Measurements from ENCODE around the gene IRF7.

IRF7 gene

DNA sequence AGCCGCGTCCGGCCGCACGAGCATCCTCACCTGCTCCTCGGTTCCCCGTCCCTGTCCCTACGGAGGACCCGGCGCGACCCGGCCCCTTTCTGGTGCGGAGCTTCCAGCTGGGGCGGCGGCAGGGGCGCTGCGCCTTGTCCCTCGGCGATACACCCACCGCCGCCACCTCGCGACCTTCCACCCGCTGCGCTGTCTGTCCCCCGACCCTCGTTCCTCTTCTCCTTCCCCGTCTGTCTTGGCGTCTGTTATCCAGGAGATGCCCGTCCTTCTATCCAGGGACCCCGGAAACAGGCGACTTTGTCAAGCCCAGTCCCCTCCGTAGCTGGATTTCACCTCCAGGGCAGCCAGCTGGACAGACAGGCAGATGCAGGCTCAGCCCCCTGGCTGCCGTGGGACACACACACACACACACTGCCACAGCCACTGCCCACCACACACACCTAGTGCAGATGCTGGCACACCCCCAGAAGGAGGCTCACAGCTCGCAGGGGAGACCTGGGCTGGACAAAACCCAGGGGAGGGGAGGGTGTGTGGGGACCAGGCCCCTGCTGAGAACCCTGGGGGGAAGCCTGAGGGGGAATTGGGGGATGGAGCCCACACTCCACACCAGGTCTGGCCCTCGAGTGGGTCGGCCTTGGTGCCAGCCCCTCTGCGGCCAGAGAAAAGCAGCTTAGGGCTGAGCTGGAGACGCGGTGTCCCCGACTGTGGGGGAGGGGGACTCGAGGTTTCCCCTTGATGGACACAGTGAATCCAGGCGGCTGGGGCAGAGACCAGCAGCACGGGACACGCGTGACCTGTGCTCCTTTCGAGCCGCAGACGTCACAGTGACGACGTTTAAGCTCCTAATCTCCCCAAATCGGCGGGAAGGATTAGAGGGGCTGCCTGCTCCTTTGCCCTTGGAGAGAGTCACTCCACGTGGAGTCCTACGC is 22.1 kb upstream of the IRF7 start:
- no peak for DNase-seq (ENCODE audit: low read depth)
- H3K4me3 ChIP-seq (ENCODE audit: low read depth, low read length) = no peak overlapping the region
- TF ChIP-seq, protein P1, sequence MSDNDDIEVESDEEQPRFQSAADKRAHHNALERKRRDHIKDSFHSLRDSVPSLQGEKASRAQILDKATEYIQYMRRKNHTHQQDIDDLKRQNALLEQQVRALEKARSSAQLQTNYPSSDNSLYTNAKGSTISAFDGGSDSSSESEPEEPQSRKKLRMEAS (IDR thresholded peaks at IDR 0.05; ENCODE audit: low read depth, low read length) = no peak
- TF ChIP-seq, protein P2, sequence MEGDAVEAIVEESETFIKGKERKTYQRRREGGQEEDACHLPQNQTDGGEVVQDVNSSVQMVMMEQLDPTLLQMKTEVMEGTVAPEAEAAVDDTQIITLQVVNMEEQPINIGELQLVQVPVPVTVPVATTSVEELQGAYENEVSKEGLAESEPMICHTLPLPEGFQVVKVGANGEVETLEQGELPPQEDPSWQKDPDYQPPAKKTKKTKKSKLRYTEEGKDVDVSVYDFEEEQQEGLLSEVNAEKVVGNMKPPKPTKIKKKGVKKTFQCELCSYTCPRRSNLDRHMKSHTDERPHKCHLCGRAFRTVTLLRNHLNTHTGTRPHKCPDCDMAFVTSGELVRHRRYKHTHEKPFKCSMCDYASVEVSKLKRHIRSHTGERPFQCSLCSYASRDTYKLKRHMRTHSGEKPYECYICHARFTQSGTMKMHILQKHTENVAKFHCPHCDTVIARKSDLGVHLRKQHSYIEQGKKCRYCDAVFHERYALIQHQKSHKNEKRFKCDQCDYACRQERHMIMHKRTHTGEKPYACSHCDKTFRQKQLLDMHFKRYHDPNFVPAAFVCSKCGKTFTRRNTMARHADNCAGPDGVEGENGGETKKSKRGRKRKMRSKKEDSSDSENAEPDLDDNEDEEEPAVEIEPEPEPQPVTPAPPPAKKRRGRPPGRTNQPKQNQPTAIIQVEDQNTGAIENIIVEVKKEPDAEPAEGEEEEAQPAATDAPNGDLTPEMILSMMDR (IDR thresholded peaks at IDR 0.05; ENCODE audit: low read depth, low read length) = no peak
- no peak for TF ChIP-seq MYC (IDR thresholded peaks at IDR 0.05; ENCODE audit: low read depth, low read length)
- TF ChIP-seq POLR2A (IDR thresholded peaks at IDR 0.05; ENCODE audit: extremely low read depth, insufficient read length) = no peak

DNA sequence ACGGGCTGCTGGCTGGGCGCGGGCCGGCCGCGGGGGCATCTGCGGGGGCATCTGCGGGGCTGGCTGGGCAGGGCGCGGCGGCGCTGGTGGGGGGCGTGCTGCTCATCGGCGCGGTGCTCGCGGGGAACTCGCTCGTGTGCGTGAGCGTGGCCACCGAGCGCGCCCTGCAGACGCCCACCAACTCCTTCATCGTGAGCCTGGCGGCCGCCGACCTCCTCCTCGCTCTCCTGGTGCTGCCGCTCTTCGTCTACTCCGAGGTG is 21.5 kb upstream of the IRF7 start:
- TF ChIP-seq POLR2A (IDR thresholded peaks at IDR 0.05; ENCODE audit: extremely low read depth, insufficient read length) (no peak), MYC (IDR thresholded peaks at IDR 0.05; ENCODE audit: low read depth, low read length) (no peak)
- TF ChIP-seq, protein P2 (IDR thresholded peaks at IDR 0.05; ENCODE audit: low read depth, low read length) = no peak
- no peak overlapping the region for H3K4me3 ChIP-seq (ENCODE audit: low read depth, low read length)

DNA sequence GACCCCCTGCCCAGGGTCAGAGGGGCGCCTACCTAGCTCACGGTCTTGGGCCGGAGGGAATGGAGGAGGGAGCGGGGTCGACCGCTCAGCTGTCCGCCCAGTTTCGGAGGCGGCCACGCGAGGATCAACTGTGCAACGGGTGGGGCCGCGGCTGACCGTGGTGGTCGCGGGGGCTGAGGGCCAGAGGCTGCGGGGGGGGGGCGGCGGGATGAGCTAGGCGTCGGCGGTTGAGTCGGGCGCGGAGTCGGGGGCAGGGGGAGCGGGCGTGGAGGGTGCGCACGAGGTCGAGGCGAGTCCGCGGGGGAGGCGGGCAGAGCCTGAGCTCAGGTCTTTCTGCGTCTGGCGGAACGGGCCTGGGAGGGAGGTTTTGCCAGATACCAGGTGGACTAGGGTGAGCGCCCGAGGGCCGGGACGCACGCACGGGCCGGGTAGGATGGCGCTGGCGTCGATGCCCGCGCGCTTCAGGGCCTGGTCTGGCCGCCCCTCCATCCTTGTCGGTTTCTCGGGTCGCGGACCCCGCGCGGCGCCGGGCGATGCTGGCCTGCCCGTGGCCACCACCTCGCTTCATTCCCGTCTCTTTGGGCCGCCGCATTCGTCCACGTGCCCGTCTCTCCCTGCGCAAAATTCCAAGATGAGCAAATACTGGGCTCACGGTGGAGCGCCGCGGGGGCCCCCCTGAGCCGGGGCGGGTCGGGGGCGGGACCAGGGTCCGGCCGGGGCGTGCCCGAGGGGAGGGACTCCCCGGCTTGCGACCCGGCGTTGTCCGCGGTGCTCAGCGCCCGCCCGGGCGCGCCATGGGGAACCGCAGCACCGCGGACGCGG is 21.0 kb upstream of the IRF7 start, which contains the start of gene DRD4:
Gene DRD4 (plus strand): TSS at position 759 of the 822 bp plus-strand sequence. CDS start 36 bp downstream, at position 795.
- no peak for DNase-seq (ENCODE audit: low read depth)
- no peak within 1 kb of the TSS for H3K4me3 ChIP-seq (ENCODE audit: low read depth, low read length)
- no peak for TF ChIP-seq MYC (IDR thresholded peaks at IDR 0.05; ENCODE audit: low read depth, low read length)
- TF ChIP-seq, protein P1 (IDR thresholded peaks at IDR 0.05; ENCODE audit: low read depth, low read length) = no peak
- TF ChIP-seq, protein P2 (IDR thresholded peaks at IDR 0.05; ENCODE audit: low read depth, low read length) = no peak

More for the DNA sequence above, 21.5 kb upstream of the IRF7 start:
- no peak for DNase-seq (ENCODE audit: low read depth)

DNA sequence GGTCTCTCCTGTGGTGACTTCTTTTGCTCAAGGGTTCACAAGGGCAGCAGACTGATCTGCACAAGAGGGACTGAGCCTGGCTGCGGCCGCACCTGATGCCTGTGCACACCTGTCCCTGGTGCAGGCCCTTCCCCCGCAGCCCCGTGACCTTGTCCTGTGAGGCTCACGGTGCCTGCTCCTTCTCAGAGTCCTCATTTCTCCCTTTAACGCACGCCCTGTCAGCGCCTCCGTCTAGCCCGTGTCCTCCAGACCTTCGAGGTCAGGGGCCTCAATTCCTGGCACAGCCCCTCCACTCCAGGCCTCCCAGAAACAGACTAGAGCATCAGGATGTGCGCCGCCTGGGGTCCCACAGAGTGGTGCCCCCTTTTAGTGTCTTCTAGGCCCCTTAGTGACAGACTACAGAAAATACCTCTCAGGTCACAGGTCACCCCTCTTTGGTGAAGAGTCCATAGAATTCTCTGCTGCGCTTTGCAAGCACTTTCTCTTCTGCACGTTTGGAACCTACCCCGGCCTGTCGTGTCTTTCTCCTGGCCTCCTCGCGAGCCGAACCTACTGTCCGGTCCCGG is 20.3 kb upstream of the IRF7 start:
- no peak overlapping the region for H3K4me3 ChIP-seq (ENCODE audit: low read depth, low read length)
- no peak for DNase-seq (ENCODE audit: low read depth)
- TF ChIP-seq POLR2A (IDR thresholded peaks at IDR 0.05; ENCODE audit: extremely low read depth, insufficient read length) = no peak
- no peak for TF ChIP-seq MYC (IDR thresholded peaks at IDR 0.05; ENCODE audit: low read depth, low read length)
- TF ChIP-seq, protein P2 (IDR thresholded peaks at IDR 0.05; ENCODE audit: low read depth, low read length) = no peak
- TF ChIP-seq, protein P1 (IDR thresholded peaks at IDR 0.05; ENCODE audit: low read depth, low read length) = no peak

DNA sequence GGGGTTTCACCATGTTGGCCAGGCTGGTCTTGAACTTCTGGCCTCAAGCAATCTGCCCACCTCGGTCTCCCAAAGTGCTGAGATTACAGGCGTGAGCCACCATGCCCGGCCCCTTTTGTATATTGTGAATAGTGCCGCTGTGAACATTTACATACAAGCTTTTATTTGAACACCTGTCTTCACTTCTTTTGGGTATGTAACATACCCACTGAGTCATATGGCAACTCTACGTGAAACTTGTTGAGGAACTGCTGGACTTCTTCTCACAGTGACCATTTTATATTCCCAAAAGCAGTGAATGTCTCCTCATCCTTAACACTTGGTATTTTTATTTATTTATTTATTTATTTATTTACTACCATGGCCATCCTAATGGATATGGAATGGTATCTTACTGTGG is 15.1 kb upstream of the IRF7 start:
- TF ChIP-seq POLR2A (IDR thresholded peaks at IDR 0.05; ENCODE audit: extremely low read depth, insufficient read length) (no peak), MYC (IDR thresholded peaks at IDR 0.05; ENCODE audit: low read depth, low read length) (no peak)
- TF ChIP-seq, protein P1 (IDR thresholded peaks at IDR 0.05; ENCODE audit: low read depth, low read length) = no peak
- TF ChIP-seq, protein P2 (IDR thresholded peaks at IDR 0.05; ENCODE audit: low read depth, low read length) = no peak
- no peak for DNase-seq (ENCODE audit: low read depth)

More for the DNA sequence above, 15.1 kb upstream of the IRF7 start:
- H3K4me3 ChIP-seq (ENCODE audit: low read depth, low read length) = no peak overlapping the region
